Measurements from ENCODE around the gene DYNLT5. TPM values are rescaled to one million over a fixed set of nuclear protein-coding genes. Genes with fewer than 3 reads are reported as not detected.
A peak's percentile ranks its signal among the peaks of the same experiment; 100 is the strongest.

DYNLT5 gene
- total RNA-seq, 1 experiment from 2014 or later = not detected

GRCh38 chr1:66760506-66760905 lies 8.2 kb downstream of the DYNLT5 start:
- Histone ChIP-seq H3K9me2 (ENCODE audit: insufficient read depth) (no peaks in the 10 kb centered on the region), H3F3A (ENCODE audit: insufficient read depth, low read depth) (no peaks in the 10 kb centered on the region), H3K27ac (no peak overlapping the region), H3K9me3 (ENCODE audit: insufficient read depth, low read depth) (no peaks in the 10 kb centered on the region), H3K79me2 (ENCODE audit: low read depth) (no peaks in the 10 kb centered on the region), H4K20me1 (ENCODE audit: insufficient read depth) (no peaks in the 10 kb centered on the region), H3K4me1 (replicated peaks; ENCODE audit: insufficient read depth) (no peaks in the 10 kb centered on the region), H3K4me2 (no peak overlapping the region), H3K27me3 (ENCODE audit: insufficient read depth, low read depth) (no peaks in the 10 kb centered on the region), H3K36me3 (ENCODE audit: low read depth) (no peaks in the 10 kb centered on the region), H3K4me3 (no peak overlapping the region), H2AFZ (no peak overlapping the region)
- no peak for DNase-seq
- BruUV-seq (replicated peaks) = no TSS peak
- intact Hi-C loops (cut with micrococcal nuclease; ENCODE audit: unreplicated experiment) = loop anchor here (10.0 kb wide), 1 partner anchor 234 kb away; no protein-coding TSS in a partner anchor
- POLR2A ChIA-PET (ENCODE audit: unreplicated experiment) = no interaction called here
- CTCF ChIA-PET = no interaction called here
- no peak for TF ChIP-seq CTCF (conservative IDR thresholded peaks at IDR 0.05)
- TF ChIP-seq EZH2 (IDR thresholded peaks at IDR 0.05; ENCODE audit: low read depth) = no peak

- Histone ChIP-seq H3K4me3 (no peak overlapping the region), H2AFZ (no peak overlapping the region), H3K79me2 (ENCODE audit: low read depth) (no peaks in the 10 kb centered on the region), H3K27me3 (ENCODE audit: insufficient read depth, low read depth) (no peaks in the 10 kb centered on the region), H3F3A (ENCODE audit: insufficient read depth, low read depth) (no peaks in the 10 kb centered on the region), H3K9me3 (ENCODE audit: insufficient read depth, low read depth) (no peaks in the 10 kb centered on the region), H3K27ac (no peak overlapping the region), H3K9me2 (ENCODE audit: insufficient read depth) (no peaks in the 10 kb centered on the region), H3K4me1 (replicated peaks; ENCODE audit: insufficient read depth) (no peaks in the 10 kb centered on the region), H3K36me3 (ENCODE audit: low read depth) (no peaks in the 10 kb centered on the region), H3K4me2 (no peak overlapping the region), H4K20me1 (ENCODE audit: insufficient read depth) (no peaks in the 10 kb centered on the region)
- TF ChIP-seq CTCF (conservative IDR thresholded peaks at IDR 0.05) (no peak), EZH2 (IDR thresholded peaks at IDR 0.05; ENCODE audit: low read depth) (no peak)
- intact Hi-C loops (cut with micrococcal nuclease; ENCODE audit: unreplicated experiment) = loop anchor here (10.0 kb wide), 1 partner anchor 234 kb away; no protein-coding TSS in a partner anchor
- DNase-seq = no peak
- POLR2A ChIA-PET (ENCODE audit: unreplicated experiment) = no interaction called here
- CTCF ChIA-PET = no interaction called here
- no TSS peak for BruUV-seq (replicated peaks)
These were observed 9.0 kb downstream of the DYNLT5 start for GRCh38 chr1:66761221-66761620.

GRCh38 chr1:66764994-66765578 lies 12.8 kb downstream of the DYNLT5 start:
- no peaks in the 10 kb centered on the region for H3K27me3 ChIP-seq (ENCODE audit: insufficient read depth, low read depth)
- no TSS peak for BruUV-seq (replicated peaks)
- no peak for TF ChIP-seq EZH2 (IDR thresholded peaks at IDR 0.05; ENCODE audit: low read depth)
- TF ChIP-seq CTCF (conservative IDR thresholded peaks at IDR 0.05) = peak; percentile 86
- no peaks in the 10 kb centered on the region for H4K20me1 ChIP-seq (ENCODE audit: insufficient read depth)
- CTCF ChIA-PET = interaction anchor here (0.8 to 1.1 kb wide), 3 partner anchors 384 to 448 kb away, joined by 3 to 6 read pairs (median 3); no protein-coding TSS in a partner anchor
- no peaks in the 10 kb centered on the region for H3K36me3 ChIP-seq (ENCODE audit: low read depth)
- H3K4me1 ChIP-seq (replicated peaks; ENCODE audit: insufficient read depth) = no peaks in the 10 kb centered on the region
- H3K79me2 ChIP-seq (ENCODE audit: low read depth) = no peaks in the 10 kb centered on the region
- H3K27ac ChIP-seq = no peak overlapping the region
- H3K4me2 ChIP-seq = no peak overlapping the region
- no peak overlapping the region for H3K4me3 ChIP-seq
- DNase-seq = peak in 1 of 2 experiments; percentile 34
- POLR2A ChIA-PET (ENCODE audit: unreplicated experiment) = interaction anchor here (0.7 kb wide), 1 partner anchor 141 kb away, joined by 6 read pairs; no protein-coding TSS in a partner anchor
- H3K9me3 ChIP-seq (ENCODE audit: insufficient read depth, low read depth) = no peaks in the 10 kb centered on the region
- intact Hi-C loops (cut with micrococcal nuclease; ENCODE audit: unreplicated experiment) = loop anchor here (2.0 to 10.0 kb wide), 4 partner anchors 230 to 737 kb away; no protein-coding TSS in a partner anchor
- no peak overlapping the region for H2AFZ ChIP-seq
- H3F3A ChIP-seq (ENCODE audit: insufficient read depth, low read depth) = no peaks in the 10 kb centered on the region
- H3K9me2 ChIP-seq (ENCODE audit: insufficient read depth) = no peaks in the 10 kb centered on the region
